ENCODE measurements around the gene PAPPA.

PAPPA gene

GRCh38 chr9:116360016-116360415, 206.4 kb downstream of the PAPPA start:
- ChIA-PET CTCF (interaction anchor here (2.1 to 3.2 kb wide), 2 partner anchors 212 to 287 kb away, joined by 5 to 14 read pairs; no protein-coding TSS in a partner anchor), POLR2A (no interaction called here)
- no peak overlapping the region for H3K4me3 ChIP-seq (ENCODE audit: low read depth, low read length)
- no peak for DNase-seq (ENCODE audit: low read depth, low spot score)
- no peak for TF ChIP-seq CTCF (IDR thresholded peaks at IDR 0.05; ENCODE audit: insufficient read depth, low read length, missing control alignments)

DNA sequence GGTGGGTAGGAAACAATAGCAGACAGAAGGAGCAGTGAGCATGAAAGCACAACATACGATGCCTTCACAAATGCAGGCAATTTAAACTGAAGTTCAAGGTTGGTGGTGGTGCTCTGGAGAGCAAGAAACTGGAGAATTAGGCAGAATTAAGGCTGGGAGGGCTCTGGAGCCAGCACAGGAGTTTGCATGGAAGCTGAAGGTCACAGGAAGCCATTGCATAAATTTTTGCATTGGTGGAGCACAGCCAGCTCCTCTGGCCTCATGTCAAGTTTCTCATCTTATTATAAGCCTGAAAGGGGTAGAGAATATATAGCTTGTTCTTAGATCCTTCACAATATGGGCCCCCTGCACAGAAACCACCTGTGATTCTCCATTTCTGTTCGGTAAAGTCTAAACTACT, 207.4 kb downstream of the PAPPA start:
- no peak for DNase-seq (ENCODE audit: low read depth, low spot score)
- CTCF ChIA-PET: interaction anchor here (0.8 to 3.2 kb wide), 5 partner anchors 211 to 767 kb away, joined by 3 to 14 read pairs (median 3); no protein-coding TSS in a partner anchor
- no peak for TF ChIP-seq CTCF (IDR thresholded peaks at IDR 0.05; ENCODE audit: insufficient read depth, low read length, missing control alignments)
- POLR2A ChIA-PET: no interaction called here
- no peak overlapping the region for H3K4me3 ChIP-seq (ENCODE audit: low read depth, low read length)

- ChIA-PET CTCF (interaction anchor here (0.8 to 3.2 kb wide), 5 partner anchors 85 to 768 kb away, joined by 3 to 14 read pairs (median 3); no protein-coding TSS in a partner anchor), POLR2A (no interaction called here)
- TF ChIP-seq CTCF (IDR thresholded peaks at IDR 0.05; ENCODE audit: insufficient read depth, low read length, missing control alignments): no peak
- H3K4me3 ChIP-seq (ENCODE audit: low read depth, low read length): no peak overlapping the region
- no peak for DNase-seq (ENCODE audit: low read depth, low spot score)
These were observed 208.0 kb downstream of the PAPPA start for GRCh38 chr9:116361547-116361946.

GRCh38 chr9:116362493-116362892, 208.9 kb downstream of the PAPPA start:
- TF ChIP-seq CTCF (IDR thresholded peaks at IDR 0.05; ENCODE audit: insufficient read depth, low read length, missing control alignments): no peak
- CTCF ChIA-PET: interaction anchor here (1.0 kb wide), 1 partner anchor 86 kb away, joined by 3 read pairs; no protein-coding TSS in a partner anchor
- POLR2A ChIA-PET: no interaction called here
- DNase-seq (ENCODE audit: low read depth, low spot score): no peak
- no peak overlapping the region for H3K4me3 ChIP-seq (ENCODE audit: low read depth, low read length)

GRCh38 chr9:116365056-116365471, 211.5 kb downstream of the PAPPA start:
- CTCF ChIA-PET: no interaction called here
- peak; percentile 42 for TF ChIP-seq CTCF (IDR thresholded peaks at IDR 0.05; ENCODE audit: insufficient read depth, low read length, missing control alignments)
- POLR2A ChIA-PET: no interaction called here
- DNase-seq (ENCODE audit: low read depth, low spot score): peak; percentile 17
- no peak overlapping the region for H3K4me3 ChIP-seq (ENCODE audit: low read depth, low read length)

DNA sequence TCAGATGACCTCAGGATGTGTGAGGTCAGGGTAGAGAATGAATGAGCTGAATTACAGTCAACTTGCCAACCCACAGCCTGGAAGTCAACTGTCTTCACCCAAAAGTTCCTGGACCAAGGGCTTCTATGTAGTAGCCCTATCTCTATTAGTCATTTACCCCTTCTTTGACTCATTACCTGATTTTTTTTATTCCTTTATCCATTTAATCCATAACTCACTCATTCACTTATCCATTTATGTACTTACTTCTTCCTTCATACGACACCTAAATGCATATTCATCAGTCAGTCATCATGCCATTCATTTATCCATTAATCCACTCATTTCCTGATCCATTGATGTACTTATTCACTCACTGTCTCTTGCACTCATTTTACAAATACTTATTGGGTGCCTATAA, 212.7 kb downstream of the PAPPA start:
- DNase-seq (ENCODE audit: low read depth, low spot score): no peak
- CTCF ChIA-PET: no interaction called here
- POLR2A ChIA-PET: no interaction called here
- no peak overlapping the region for H3K4me3 ChIP-seq (ENCODE audit: low read depth, low read length)
- no peak for TF ChIP-seq CTCF (IDR thresholded peaks at IDR 0.05; ENCODE audit: insufficient read depth, low read length, missing control alignments)
